Activated effector memory CD4-positive, alpha-beta T cell treated with anti-CD3 and anti-CD28 coated beads, Interleukin-2, amount 50 U/mL, for 16 hours (primary cell): ENCODE results near the gene PON3.

Source experiments
- DNase-seq: peaks from one replicate; pipeline ENCODE4 v3.0.0-alpha.2; 2020

Gene PON3

GRCh38 chr7:95338832-95339231, 57.3 kb downstream of the PON3 start:
- DNase-seq: no peak

DNA sequence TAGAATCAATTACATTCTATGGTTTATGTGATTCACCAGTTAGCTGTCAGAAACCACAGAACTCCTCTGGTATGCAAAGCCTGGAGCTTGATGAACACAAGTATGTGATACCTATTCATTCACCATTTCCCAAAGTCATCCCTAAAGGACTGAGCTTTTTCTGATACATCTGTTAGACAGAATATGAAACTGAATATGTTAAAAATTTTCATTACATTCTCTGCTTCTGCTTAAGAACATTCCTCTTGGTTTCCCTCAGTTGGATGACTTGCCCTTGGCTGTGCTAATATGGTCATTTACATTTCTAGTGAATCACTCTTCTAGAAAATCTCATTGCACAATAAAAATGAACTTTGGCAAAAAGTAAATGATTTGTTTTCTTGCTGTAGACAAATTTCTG, 61.1 kb downstream of the PON3 start:
- no peak for DNase-seq

- DNase-seq: no peak
Observed at GRCh38 chr7:95334447-95334846, 61.7 kb downstream of the PON3 start.

GRCh38 chr7:95330961-95331337, 65.2 kb downstream of the PON3 start:
- DNase-seq: no peak

GRCh38 chr7:95330204-95330960, 65.8 kb downstream of the PON3 start:
- no peak for DNase-seq

GRCh38 chr7:95327356-95327755, 68.8 kb downstream of the PON3 start:
- no peak for DNase-seq

DNA sequence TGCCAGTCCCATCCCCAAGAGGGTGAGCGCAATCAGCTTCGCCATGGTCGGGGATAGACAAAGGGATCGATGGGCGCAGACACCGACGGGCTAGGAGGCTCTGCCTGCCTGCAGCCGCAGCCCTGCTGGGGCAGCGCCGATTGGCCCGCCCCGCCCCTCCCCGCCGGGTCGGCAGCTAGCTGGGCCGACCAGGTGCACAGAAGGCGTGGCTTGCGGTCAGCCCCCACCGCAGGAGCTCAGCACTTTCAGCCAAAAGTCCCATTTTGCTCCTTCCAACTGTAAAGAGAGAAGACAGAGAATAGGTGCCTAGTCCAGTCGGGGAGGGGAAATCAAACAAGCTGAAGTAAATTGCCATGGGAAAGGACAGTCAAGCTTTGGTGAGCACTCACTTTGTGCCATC, 71.7 kb downstream of the PON3 start, which contains the start of gene PON1:
Gene PON1 (minus strand): TSS at position 102 of the 400 bp plus-strand sequence. CDS start 57 bp downstream, at position 45.
- DNase-seq: peak; percentile 64

- no peak for DNase-seq
Observed at GRCh38 chr7:95323410-95324129, 72.6 kb downstream of the PON3 start.

DNA sequence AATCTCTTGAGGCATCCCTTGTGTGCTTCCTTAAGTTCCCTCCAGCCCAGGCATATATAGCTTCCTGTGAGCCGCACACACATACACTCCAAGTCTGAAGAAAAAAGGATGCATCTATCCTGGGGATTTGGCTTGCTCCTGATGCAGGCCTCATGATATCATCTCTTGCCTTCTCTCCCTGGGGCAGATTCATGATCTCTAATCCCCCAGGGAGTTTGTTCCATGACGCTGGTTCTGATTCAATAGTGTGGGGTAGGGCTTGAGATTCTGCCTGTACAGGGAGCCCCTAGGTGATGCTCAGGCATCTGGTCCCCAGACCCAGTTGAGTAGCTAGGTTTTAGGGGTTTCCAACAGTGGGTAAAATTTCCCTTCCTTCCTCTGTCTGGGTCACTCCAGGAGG, 73.3 kb downstream of the PON3 start:
- no peak for DNase-seq

DNA sequence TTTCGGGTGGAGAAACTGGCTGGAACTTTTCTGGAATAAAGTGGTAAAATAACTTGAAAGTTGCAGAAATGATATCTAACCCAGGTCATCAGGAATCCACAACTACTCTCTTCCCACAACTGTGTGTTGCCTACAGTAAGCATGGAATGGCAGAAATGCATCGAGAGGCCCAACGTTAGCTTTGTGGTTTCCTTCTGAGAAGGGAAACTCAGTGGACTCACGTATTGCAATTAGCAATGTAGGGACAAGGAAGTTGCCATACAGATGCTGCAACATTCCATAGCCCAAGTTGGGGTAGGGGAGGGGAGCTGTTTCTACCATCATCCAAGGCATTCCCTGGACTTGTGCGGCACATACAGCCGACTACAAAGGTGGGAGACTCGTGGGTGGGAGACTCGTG, 73.8 kb downstream of the PON3 start:
- DNase-seq: no peak

DNA sequence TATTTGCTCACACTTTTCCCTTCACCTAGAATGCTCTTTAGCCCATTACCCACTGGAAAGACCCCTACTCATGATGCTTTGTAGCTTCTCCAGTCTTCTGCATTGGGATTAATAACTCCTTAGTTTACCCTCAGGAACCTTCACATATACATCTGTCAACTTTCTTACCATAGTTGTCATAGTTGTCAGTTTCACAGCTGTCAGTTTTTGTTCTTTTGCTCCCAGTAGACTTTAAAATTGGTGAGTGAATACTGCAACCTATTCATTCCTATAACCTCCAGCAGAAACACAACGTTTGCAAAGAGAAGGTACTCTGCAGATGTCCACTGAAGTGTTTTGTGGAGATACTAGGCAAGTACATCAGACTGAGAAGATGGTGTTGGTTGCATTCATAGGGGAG, 74.5 kb downstream of the PON3 start:
- DNase-seq: no peak

DNA sequence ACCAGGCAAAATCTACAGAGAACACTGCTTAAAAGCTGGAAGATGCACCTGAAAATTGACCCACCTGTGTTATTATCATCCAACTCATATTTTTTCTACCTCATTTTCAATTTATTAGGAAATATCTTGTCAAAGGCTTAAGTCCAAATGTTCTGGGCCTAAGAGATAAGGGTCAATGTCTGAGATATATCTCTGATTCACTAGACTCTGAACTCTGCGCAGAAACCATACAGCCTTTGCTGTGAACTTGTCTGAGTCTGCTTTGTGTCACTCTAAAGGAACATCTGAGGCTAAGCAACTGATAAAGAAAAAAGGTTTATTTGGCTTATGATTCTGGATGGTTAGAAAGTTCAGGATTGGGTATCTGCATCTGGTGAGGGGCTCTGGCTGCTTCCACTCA, 75.5 kb downstream of the PON3 start:
- DNase-seq: no peak

DNA sequence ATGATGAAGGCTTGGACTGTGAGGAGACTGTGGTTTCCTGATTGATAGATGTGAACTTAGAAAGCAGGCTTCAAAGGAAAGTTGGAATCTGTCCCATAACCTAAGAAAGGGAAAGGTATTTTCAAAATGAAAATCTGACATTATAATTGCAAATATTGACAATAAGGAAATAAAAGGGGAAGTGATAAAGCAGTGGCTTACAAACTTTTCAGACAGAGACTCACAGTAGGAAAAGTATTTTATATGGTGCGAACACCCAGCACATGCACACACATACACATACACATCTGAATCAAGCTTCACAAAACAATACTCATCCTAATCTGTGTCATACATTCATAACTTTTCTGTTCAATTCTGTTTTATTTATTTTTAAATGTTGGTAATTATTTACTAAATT, 76.6 kb downstream of the PON3 start:
- no peak for DNase-seq

DNA sequence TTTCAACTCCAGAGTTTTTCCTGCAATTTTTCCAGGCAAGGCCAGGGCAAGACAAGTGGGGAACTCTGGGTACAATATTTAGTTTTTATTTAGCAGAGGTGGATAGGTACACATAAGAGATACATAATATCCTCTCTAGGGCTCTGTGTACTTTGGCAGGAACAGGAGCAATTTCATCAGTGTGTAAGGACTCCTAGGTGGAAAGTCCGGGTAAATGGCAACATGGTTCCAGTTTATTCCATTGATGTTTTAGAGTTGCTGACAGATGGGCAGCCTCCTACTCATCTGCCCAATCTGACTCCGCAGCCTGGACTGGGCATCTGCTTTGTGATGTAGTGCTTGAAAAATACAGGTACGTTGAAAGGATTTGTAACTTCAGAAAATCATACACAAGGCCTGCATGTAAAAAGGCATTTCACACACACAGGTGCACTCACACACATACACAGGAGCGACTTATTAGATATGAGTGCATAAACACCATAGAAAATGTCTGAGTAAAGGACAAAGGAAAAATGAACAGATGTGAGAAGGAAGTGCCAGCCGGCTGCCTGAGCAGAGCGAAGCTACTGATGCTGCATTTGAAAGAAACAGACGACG, 77.6 kb downstream of the PON3 start:
- DNase-seq: no peak

DNA sequence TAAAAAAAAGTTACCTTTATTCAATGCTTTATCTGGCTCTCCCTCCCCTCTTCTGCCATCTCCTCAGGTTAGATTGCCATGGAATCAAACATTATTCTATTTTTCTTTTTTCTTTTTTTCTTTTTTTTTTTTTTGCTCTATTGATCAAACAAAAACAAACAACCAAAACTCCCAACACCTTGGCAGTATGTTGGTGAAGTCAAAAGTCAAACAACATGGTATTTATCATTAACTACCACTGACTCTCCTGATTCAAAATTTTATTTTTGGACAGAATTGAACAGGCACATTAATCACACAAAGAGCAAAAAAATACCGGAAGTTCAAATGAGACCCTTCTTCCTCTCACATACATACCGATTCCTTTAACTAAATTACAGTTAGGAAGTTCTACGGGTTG, 78.2 kb downstream of the PON3 start:
- no peak for DNase-seq

- DNase-seq: no peak
Observed at GRCh38 chr7:95317546-95317945, 78.6 kb downstream of the PON3 start.

- no peak for DNase-seq
Observed at GRCh38 chr7:95316588-95316987, 79.6 kb downstream of the PON3 start.

- DNase-seq: no peak
Observed at GRCh38 chr7:95312561-95312960, 83.6 kb downstream of the PON3 start.

DNA sequence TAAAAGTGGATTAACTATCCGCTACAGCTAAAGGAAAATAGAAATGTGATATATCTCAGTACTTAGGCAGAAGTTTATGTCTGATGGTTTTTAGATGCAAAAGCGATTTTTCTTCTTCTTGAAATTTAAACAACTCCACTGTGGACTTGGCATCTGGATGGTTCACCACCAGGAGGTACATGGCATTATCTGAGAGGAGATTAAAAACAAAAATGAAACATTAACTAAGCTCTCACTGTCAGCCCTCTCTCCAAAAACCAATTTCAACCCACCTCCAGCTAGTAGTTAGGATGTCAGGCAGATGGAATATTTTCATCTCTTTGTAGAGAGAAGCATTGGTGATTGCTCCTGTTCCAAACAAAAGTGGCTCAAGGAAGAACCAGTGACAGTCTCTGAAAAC, 84.8 kb downstream of the PON3 start:
- DNase-seq: no peak

- no peak for DNase-seq
Observed at GRCh38 chr7:95309951-95310350, 86.2 kb downstream of the PON3 start.
